Colonic mucosa (tissue), 4 donors: ENCODE measurements around the gene C20orf202. TPM values are rescaled to one million over a fixed set of nuclear protein-coding genes. Genes with fewer than 3 reads are reported as not detected.

Experiments
- DNase-seq: peaks from one replicate; pipeline ENCODE4 v3.0.0-alpha.2; 2020
- H3K27ac ChIP-seq: fragments of 200-600 bp; one replicate; pipeline ENCODE4 v1.8.0; 2021
- H3K27me3 ChIP-seq: fragments of 200-600 bp; one replicate; pipeline ENCODE4 v1.8.0; 2021
- H3K36me3 ChIP-seq: fragments of 200-600 bp; one replicate; pipeline ENCODE4 v1.8.0; 2021
- H3K4me1 ChIP-seq: fragments of 200-600 bp; one replicate; pipeline ENCODE4 v1.8.0; 2021; ENCODE audit warnings: mild to moderate bottlenecking
- H3K4me3 ChIP-seq: fragments of 200-600 bp; one replicate; pipeline ENCODE4 v1.8.0; 2021
- H3K9ac ChIP-seq, 2 donors: one replicate each; pipeline ENCODE4 v1.7.0; 2013; ENCODE audit warnings: control low read depth in 2 of 2, low read depth in 2 of 2, low read length in 2 of 2
- H3K9me3 ChIP-seq: fragments of 200-600 bp; one replicate; pipeline ENCODE4 v1.8.0; 2021
- CTCF ChIP-seq: fragments of 200-600 bp; IDR thresholded peaks from one replicate; pipeline ENCODE4 v1.8.0; 2022; ENCODE audit warnings: antibody characterized with exemption, mild to moderate bottlenecking
- intact Hi-C: fragments of 100-400 bp; cut with DNase I; formaldehyde crosslinking; loops from one replicate; pipeline ENCODE4 v1.14.1; 2022
- total RNA-seq, 2 donors: library from RNA; stranded (reverse); fragmentation: NEBNext Ultra II Directional in 1 of 2; extraction: Animal tissue kit (Norgen Biotek cat#: 25700) in 1 of 2; gene quantifications; one replicate each; pipeline ENCODE4 v1.2.1, GENCODE V29; 2021
- donor health status: healthy.
- donor health status: DM: no; HTN: no; CAD: no.
- donor health status: DM: no; HTN: no; CAD: no.

The C20orf202 gene
- total RNA-seq, 2 donors from 2014 or later = 0.19 TPM; not detected in 1

- H3K36me3 ChIP-seq = no peaks in the 10 kb centered on the region
- no peak for TF ChIP-seq CTCF
- DNase-seq = no peak
- H3K9ac ChIP-seq = no peak overlapping the region
- H3K9me3 ChIP-seq = no peaks in the 10 kb centered on the region
- H3K4me3 ChIP-seq = no peak overlapping the region
- H3K4me1 ChIP-seq = no peaks in the 10 kb centered on the region
- H3K27me3 ChIP-seq = no peaks in the 10 kb centered on the region
- intact Hi-C loops = no loop called here
- H3K27ac ChIP-seq = no peak overlapping the region
Observed at GRCh38 chr20:1191299-1191698, 12.0 kb upstream of the C20orf202 start.

GRCh38 chr20:1195226-1195625, 8.0 kb upstream of the C20orf202 start:
- H3K9ac ChIP-seq = no peak overlapping the region
- H3K4me3 ChIP-seq = no peak overlapping the region
- no peaks in the 10 kb centered on the region for H3K9me3 ChIP-seq
- H3K36me3 ChIP-seq = no peaks in the 10 kb centered on the region
- H3K27me3 ChIP-seq = no peaks in the 10 kb centered on the region
- intact Hi-C loops = no loop called here
- no peak for TF ChIP-seq CTCF
- no peaks in the 10 kb centered on the region for H3K4me1 ChIP-seq
- no peak for DNase-seq
- H3K27ac ChIP-seq = no peak overlapping the region

GRCh38 chr20:1196634-1197033, 6.6 kb upstream of the C20orf202 start:
- DNase-seq = no peak
- H3K27ac ChIP-seq = no peak overlapping the region
- no peaks in the 10 kb centered on the region for H3K9me3 ChIP-seq
- TF ChIP-seq CTCF = no peak
- H3K4me1 ChIP-seq = no peaks in the 10 kb centered on the region
- intact Hi-C loops = no loop called here
- H3K36me3 ChIP-seq = no peaks in the 10 kb centered on the region
- H3K4me3 ChIP-seq = no peak overlapping the region
- H3K9ac ChIP-seq = no peak overlapping the region
- H3K27me3 ChIP-seq = no peaks in the 10 kb centered on the region

- no peaks in the 10 kb centered on the region for H3K9me3 ChIP-seq
- H3K27ac ChIP-seq = no peak overlapping the region
- no peak for TF ChIP-seq CTCF
- H3K27me3 ChIP-seq = no peaks in the 10 kb centered on the region
- no peak overlapping the region for H3K9ac ChIP-seq
- intact Hi-C loops = no loop called here
- no peaks in the 10 kb centered on the region for H3K36me3 ChIP-seq
- H3K4me3 ChIP-seq = no peak overlapping the region
- DNase-seq = no peak
- no peaks in the 10 kb centered on the region for H3K4me1 ChIP-seq
Observed at GRCh38 chr20:1197801-1198200, 5.5 kb upstream of the C20orf202 start.

GRCh38 chr20:1198751-1199150, 4.5 kb upstream of the C20orf202 start:
- intact Hi-C loops = no loop called here
- no peak for DNase-seq
- TF ChIP-seq CTCF = no peak

More at GRCh38 chr20:1198751-1199150, 4.5 kb upstream of the C20orf202 start:
- Histone ChIP-seq H3K4me1 (no peaks in the 10 kb centered on the region), H3K9me3 (no peaks in the 10 kb centered on the region), H3K27ac (no peak overlapping the region), H3K36me3 (no peaks in the 10 kb centered on the region), H3K4me3 (no peak overlapping the region), H3K27me3 (no peaks in the 10 kb centered on the region), H3K9ac (no peak overlapping the region)
